H9 (cell line): ENCODE measurements around the gene CACNA2D3. TPM values are rescaled to one million over a fixed set of nuclear protein-coding genes. Genes with fewer than 3 reads are reported as not detected.

Experiments
- DNase-seq: peaks from one replicate; pipeline ENCODE4 v3.0.0-alpha.2; 2017
- H2AFZ ChIP-seq: one replicate; pipeline ENCODE4 v1.6.1; 2013; ENCODE audit warnings: mild to moderate bottlenecking, low read length, control low read depth, moderate library complexity
- H2AK5ac ChIP-seq: 2 replicates; pipeline ENCODE4 v1.6.1; 2013; ENCODE audit warnings: low read length, control low read depth, mixed read lengths; ENCODE audit not compliant: insufficient read length
- H2BK120ac ChIP-seq: one replicate; pipeline ENCODE4 v1.6.1; 2013; ENCODE audit warnings: low read depth, mild to moderate bottlenecking, low read length, control low read depth, inconsistent platforms; ENCODE audit not compliant: poor library complexity, severe bottlenecking
- H2BK12ac ChIP-seq: 2 replicates; pipeline ENCODE4 v1.6.1; 2013; ENCODE audit warnings: low read length, control low read depth, mixed read lengths, low read depth; ENCODE audit not compliant: insufficient read length
- H2BK15ac ChIP-seq: 2 replicates; pipeline ENCODE4 v1.6.1; 2013; ENCODE audit warnings: low read depth, low read length, control low read depth
- H2BK20ac ChIP-seq: one replicate; pipeline ENCODE4 v1.6.1; 2013; ENCODE audit warnings: low read depth, mild to moderate bottlenecking, low read length, control low read depth, inconsistent platforms; ENCODE audit not compliant: poor library complexity, severe bottlenecking
- H2BK5ac ChIP-seq: 2 replicates; pipeline ENCODE4 v1.6.1; 2013; ENCODE audit warnings: low read length, control low read depth, mixed read lengths; ENCODE audit not compliant: insufficient read length
- H3K14ac ChIP-seq: 2 replicates; pipeline ENCODE4 v1.6.1; 2013; ENCODE audit warnings: low read length, control low read depth; ENCODE audit not compliant: insufficient read depth
- H3K18ac ChIP-seq: 2 replicates; pipeline ENCODE4 v1.6.1; 2013; ENCODE audit warnings: low read depth, mild to moderate bottlenecking, mixed read lengths, low read length, control low read depth; ENCODE audit not compliant: insufficient read length
- H3K23ac ChIP-seq: 2 replicates; pipeline ENCODE4 v1.6.1; 2013; ENCODE audit warnings: low read length, control low read depth, mixed read lengths, low read depth; ENCODE audit not compliant: insufficient read length
- H3K23me2 ChIP-seq: 2 replicates; pipeline ENCODE4 v1.6.1; 2013; ENCODE audit warnings: low read depth, mild to moderate bottlenecking, mixed read lengths, low read length, control low read depth; ENCODE audit not compliant: insufficient read length, poor library complexity, severe bottlenecking
- H3K27ac ChIP-seq: 2 replicates; pipeline ENCODE4 v1.5.1; 2013; ENCODE audit warnings: low read length, control low read depth, mixed read lengths, low read depth; ENCODE audit not compliant: insufficient read length
- H3K27me3 ChIP-seq: 2 replicates; pipeline ENCODE4 v1.6.1; 2013; ENCODE audit warnings: low read length, control low read depth, inconsistent platforms; ENCODE audit not compliant: insufficient read depth
- H3K4ac ChIP-seq: 2 replicates; pipeline ENCODE4 v1.6.1; 2013; ENCODE audit warnings: low read depth, mild to moderate bottlenecking, control low read depth, inconsistent platforms, low read length, moderate library complexity
- H3K4me1 ChIP-seq: 2 replicates; pipeline ENCODE4 v1.6.1; 2013; ENCODE audit warnings: low read length, control low read depth, inconsistent platforms; ENCODE audit not compliant: insufficient read depth
- H3K4me2 ChIP-seq: 2 replicates; pipeline ENCODE4 v1.6.1; 2013; ENCODE audit warnings: low read length, control low read depth, mixed read lengths; ENCODE audit not compliant: insufficient read length, insufficient read depth
- H3K56ac ChIP-seq: 2 replicates; pipeline ENCODE4 v1.6.1; 2013; ENCODE audit warnings: low read depth, mild to moderate bottlenecking, mixed read lengths, low read length, control low read depth; ENCODE audit not compliant: insufficient read length
- H3K79me1 ChIP-seq: 2 replicates; pipeline ENCODE4 v1.6.1; 2013; ENCODE audit warnings: low read depth, mild to moderate bottlenecking, moderate library complexity, low read length, control low read depth, inconsistent platforms; ENCODE audit not compliant: insufficient read depth, poor library complexity, severe bottlenecking
- H3K79me2 ChIP-seq: 2 replicates; pipeline ENCODE4 v1.6.1; 2013; ENCODE audit warnings: low read length, control low read depth, inconsistent platforms; ENCODE audit not compliant: insufficient read depth
- H3K9ac ChIP-seq: 2 replicates; pipeline ENCODE4 v1.6.1; 2013; ENCODE audit warnings: low read length, control low read depth, mixed read lengths; ENCODE audit not compliant: insufficient read length; ENCODE audit errors: extremely low read depth
- H3K9me3 ChIP-seq: one replicate; pipeline ENCODE4 v1.6.1; 2013; ENCODE audit warnings: low read depth, low read length, inconsistent platforms; ENCODE audit not compliant: control insufficient read depth
- H3T11ph ChIP-seq: one replicate; pipeline ENCODE4 v1.6.1; 2013; ENCODE audit warnings: mild to moderate bottlenecking, low read length, control low read depth, inconsistent platforms
- H4K20me1 ChIP-seq: one replicate; pipeline ENCODE4 v1.6.1; 2013; ENCODE audit not compliant: control insufficient read depth, insufficient read length, insufficient read depth
- H4K5ac ChIP-seq: 2 replicates; pipeline ENCODE4 v1.6.1; 2013; ENCODE audit warnings: low read depth, mild to moderate bottlenecking, mixed read lengths, low read length, control low read depth; ENCODE audit not compliant: insufficient read length
- H4K8ac ChIP-seq: replicated peaks from 2 replicates; pipeline ENCODE4 v1.6.1; 2013; ENCODE audit warnings: low read length, control low read depth, mixed read lengths, low read depth; ENCODE audit not compliant: insufficient read length
- H4K91ac ChIP-seq: 2 replicates; pipeline ENCODE4 v1.6.1; 2013; ENCODE audit warnings: low read depth, mild to moderate bottlenecking, moderate library complexity, mixed read lengths, low read length, control low read depth; ENCODE audit not compliant: insufficient read length
- H3K27ac Mint-ChIP-seq, 3 experiments: 2 replicates in 2 of 3; 3 replicates in 1 of 3; pipeline ENCODE4 v1.8.0; 2020 to 2021; ENCODE audit warnings: mixed read lengths in 3 of 3, mild to moderate bottlenecking in 1 of 3, moderate library complexity in 1 of 3
- H3K27me3 Mint-ChIP-seq: 2 replicates; pipeline ENCODE4 v1.8.0; 2021; ENCODE audit warnings: low read depth, mild to moderate bottlenecking, moderate library complexity, mixed read lengths
- H3K36me3 Mint-ChIP-seq, 3 experiments: 2 replicates in 2 of 3; 3 replicates in 1 of 3; pipeline ENCODE4 v1.8.0; 2020 to 2021; ENCODE audit warnings: low read depth in 3 of 3, mixed read lengths in 3 of 3; ENCODE audit not compliant: insufficient read depth in 1 of 3
- H3K4me1 Mint-ChIP-seq, 2 experiments: 2 replicates each; pipeline ENCODE4 v1.8.0; 2020; ENCODE audit warnings: mixed read lengths in 2 of 2
- H3K4me3 Mint-ChIP-seq, 2 experiments: 2 replicates in 1 of 2; 3 replicates in 1 of 2; pipeline ENCODE4 v1.8.0; 2020 to 2021; ENCODE audit warnings: mild to moderate bottlenecking in 2 of 2, mixed read lengths in 2 of 2, moderate library complexity in 1 of 2
- H3K9me3 Mint-ChIP-seq, 2 experiments: 2 replicates in 1 of 2; 3 replicates in 1 of 2; pipeline ENCODE4 v1.8.0; 2020; ENCODE audit warnings: mild to moderate bottlenecking in 2 of 2, mixed read lengths in 2 of 2, moderate library complexity in 1 of 2
- CTCF ChIP-seq: fragments of 200-600 bp; sonication (generic); conservative IDR thresholded peaks from 3 replicates; pipeline ENCODE4 v1.8.0; 2021; ENCODE audit warnings: antibody characterized with exemption, mild to moderate bottlenecking
- WGBS: extraction: QIAGEN DNeasy Blood & Tissue Kit; methylation state at CpG from one replicate; pipeline ENCODE4 v1.1.7; 2013; ENCODE audit warnings: missing lambda C conversion rate, low lambda C conversion rate, mixed read lengths; ENCODE audit not compliant: insufficient read length; ENCODE audit errors: extremely low coverage; 5-methylcytosine and 5-hydroxymethylcytosine counted together
- total RNA-seq: library from RNA; stranded (reverse); gene quantifications from 2 replicates; pipeline ENCODE4 v1.2.1, GENCODE V29; 2021

Gene CACNA2D3
- total RNA-seq, 1 experiment from 2014 or later, result 3.2 TPM

GRCh38 chr3:54309601-54310000 lies 187.2 kb downstream of the CACNA2D3 start:
- Mint-ChIP-seq H3K36me3 (no peaks in the 10 kb centered on the region), H3K27ac (no peak overlapping the region), H3K9me3 (no peaks in the 10 kb centered on the region), H3K4me3 (no peak overlapping the region), H3K4me1 (peaks cover 4 to 9% of the 10 kb centered on the region in 2 experiments), H3K27me3 (peaks cover 7% of the 10 kb centered on the region)
- Histone ChIP-seq H4K20me1 (no peaks in the 10 kb centered on the region), H3K56ac (no peak overlapping the region), H2BK12ac (no peak overlapping the region), H2AFZ (no peak overlapping the region), H3K23ac (no peak overlapping the region), H3K14ac (no peak overlapping the region), H3K79me2 (no peaks in the 10 kb centered on the region), H3K27me3 (no peaks in the 10 kb centered on the region), H4K5ac (no peak overlapping the region), H3K27ac (no peak overlapping the region), H3K18ac (no peak overlapping the region), H3K79me1 (no peaks in the 10 kb centered on the region), H3K9me3 (no peaks in the 10 kb centered on the region), H2BK20ac (no peak overlapping the region), H3K9ac (no peak overlapping the region), H3K4me1 (no peaks in the 10 kb centered on the region), H2BK120ac (no peak overlapping the region), H2BK5ac (no peak overlapping the region), H2BK15ac (no peak overlapping the region), H3K23me2 (no peaks in the 10 kb centered on the region), H4K91ac (no peak overlapping the region), H3T11ph (no peak overlapping the region), H2AK5ac (no peak overlapping the region), H3K4me2 (no peak overlapping the region), H3K4ac (no peak overlapping the region), H4K8ac (no peak overlapping the region)
- no peak for DNase-seq
- WGBS, result no CpG with 5 or more reads among the region's 6 CpGs
- TF ChIP-seq CTCF, result no peak
